MCF 10A (cell line): Measurements from ENCODE around the gene PNMA8A. TPM values are rescaled to one million over a fixed set of nuclear protein-coding genes. Genes with fewer than 3 reads are reported as not detected.
A peak's percentile ranks its signal among the peaks of the same experiment; 100 is the strongest.

Source experiments
- BruUV-seq: library from RNA; stranded (reverse); fragments of 400-500 nt; replicated peaks from 2 replicates; lab custom pipeline; 2021; lab: Mats Ljungman, UMichigan
- CTCF ChIA-PET: fragments of 300-600 bp; sonication (Branson Sonifier 250); formaldehyde crosslinking; extraction: SDS; loops from one replicate; lab custom pipeline; 2021; ENCODE audit warnings: antibody characterized with exemption, inconsistent platforms; lab: Yijun Ruan, JAX
- POLR2A ChIA-PET: fragments of 300-600, 350-650 bp; sonication (Branson Sonifier 250); formaldehyde crosslinking; extraction: SDS; loops from one replicate; lab custom pipeline; 2020; ENCODE audit warnings: antibody characterized with exemption, inconsistent platforms; lab: Yijun Ruan, JAX
- DNase-seq: peaks from one replicate; pipeline ENCODE4 v3.0.0-alpha.2; 2018; ENCODE audit not compliant: unreplicated experiment
- H3K27ac Mint-ChIP-seq: one replicate; pipeline ENCODE4 v1.8.0; 2022; ENCODE audit warnings: mild to moderate bottlenecking, low read depth, mixed read lengths; ENCODE audit not compliant: unreplicated experiment
- H3K27me3 Mint-ChIP-seq: one replicate; pipeline ENCODE4 v1.8.0; 2022; ENCODE audit warnings: mixed read lengths; ENCODE audit not compliant: insufficient read depth, unreplicated experiment
- H3K36me3 Mint-ChIP-seq: one replicate; pipeline ENCODE4 v1.8.0; 2022; ENCODE audit warnings: mild to moderate bottlenecking, moderate library complexity, mixed read lengths; ENCODE audit not compliant: insufficient read depth, unreplicated experiment
- H3K4me1 Mint-ChIP-seq: one replicate; pipeline ENCODE4 v1.8.0; 2022; ENCODE audit warnings: mixed read lengths; ENCODE audit not compliant: insufficient read depth, unreplicated experiment
- H3K4me3 Mint-ChIP-seq: one replicate; pipeline ENCODE4 v1.8.0; 2022; ENCODE audit warnings: mild to moderate bottlenecking, moderate library complexity, mixed read lengths; ENCODE audit not compliant: unreplicated experiment
- H3K9me3 Mint-ChIP-seq: one replicate; pipeline ENCODE4 v1.8.0; 2022; ENCODE audit warnings: mixed read lengths; ENCODE audit not compliant: unreplicated experiment
- CTCF ChIP-seq: fragments of 200-600 bp; IDR thresholded peaks from one replicate; pipeline ENCODE4 v1.8.0; 2022; ENCODE audit warnings: antibody characterized with exemption, mild to moderate bottlenecking; ENCODE audit not compliant: unreplicated experiment
- intact Hi-C: fragments of 100-400 bp; cut with micrococcal nuclease; formaldehyde crosslinking; loops from 2 replicates; pipeline ENCODE4 v1.14.1; 2022
- total RNA-seq: library from RNA; stranded (reverse); gene quantifications from 2 replicates; pipeline ENCODE4 v1.2.3, GENCODE V29; 2022

Gene PNMA8A
- total RNA-seq, 1 experiment from 2014 or later, result 7.6 TPM

- Mint-ChIP-seq H3K4me1 (peaks cover 4% of the 10 kb centered on the region), H3K27me3 (no peaks in the 10 kb centered on the region), H3K36me3 (no peaks in the 10 kb centered on the region), H3K9me3 (no peaks in the 10 kb centered on the region), H3K4me3 (no peak overlapping the region), H3K27ac (peak overlapping the region; percentile 51)
- no TSS peak for BruUV-seq
- ChIA-PET CTCF (interaction anchor here (0.6 to 1.0 kb wide), 7 partner anchors 7 to 64 kb away, joined by 3 to 4 read pairs (median 3); no protein-coding TSS in a partner anchor), POLR2A (interaction anchor here (0.7 to 3.1 kb wide), 4 partner anchors 8 to 171 kb away, joined by 3 to 31 read pairs (median 4); no protein-coding TSS in a partner anchor)
- no peak for DNase-seq
- intact Hi-C loops, result no loop called here
- no peak for TF ChIP-seq CTCF
These were observed 11.3 kb downstream of the PNMA8A start for GRCh38 chr19:46460055-46460454.

- TF ChIP-seq CTCF, result no peak
- no peaks in the 10 kb centered on the region for H3K36me3 Mint-ChIP-seq
- no peak for DNase-seq
- no TSS peak for BruUV-seq
- ChIA-PET CTCF (interaction anchor here (0.6 to 1.0 kb wide), 3 partner anchors 55 to 158 kb away, joined by 3 to 4 read pairs (median 3); no protein-coding TSS in a partner anchor), POLR2A (interaction anchor here (0.6 to 1.7 kb wide), 4 partner anchors 9 to 358 kb away, joined by 3 to 7 read pairs (median 5); no protein-coding TSS in a partner anchor)
- intact Hi-C loops, result no loop called here
- H3K4me3 Mint-ChIP-seq, result no peak overlapping the region
- no peaks in the 10 kb centered on the region for H3K9me3 Mint-ChIP-seq
- no peaks in the 10 kb centered on the region for H3K27me3 Mint-ChIP-seq
- peaks cover 21% of the 10 kb centered on the region for H3K4me1 Mint-ChIP-seq
- H3K27ac Mint-ChIP-seq, result no peak overlapping the region
These were observed 14.4 kb downstream of the PNMA8A start for GRCh38 chr19:46456930-46457329.

GRCh38 chr19:46454244-46454643 lies 17.1 kb downstream of the PNMA8A start:
- H3K27ac Mint-ChIP-seq, result peak overlapping the region; percentile 59
- no peaks in the 10 kb centered on the region for H3K27me3 Mint-ChIP-seq
- no peak overlapping the region for H3K4me3 Mint-ChIP-seq
- peaks cover 33% of the 10 kb centered on the region for H3K4me1 Mint-ChIP-seq
- POLR2A ChIA-PET, result interaction anchor here (0.9 to 2.9 kb wide), 4 partner anchors 12 to 20 kb away, joined by 4 to 17 read pairs (median 7); no protein-coding TSS in a partner anchor
- no peak for TF ChIP-seq CTCF
- no peaks in the 10 kb centered on the region for H3K9me3 Mint-ChIP-seq
- DNase-seq, result no peak
- CTCF ChIA-PET, result interaction anchor here (0.7 kb wide), 1 partner anchor 147 kb away, joined by 3 read pairs; no protein-coding TSS in a partner anchor
- H3K36me3 Mint-ChIP-seq, result no peaks in the 10 kb centered on the region
- BruUV-seq, result no TSS peak
- intact Hi-C loops, result no loop called here

- no peaks in the 10 kb centered on the region for H3K36me3 Mint-ChIP-seq
- ChIA-PET CTCF (interaction anchor here (0.7 kb wide), 2 partner anchors 83 to 148 kb away, joined by 3 to 6 read pairs; no protein-coding TSS in a partner anchor), POLR2A (interaction anchor here (0.7 to 3.3 kb wide), 6 partner anchors 8 to 147 kb away, joined by 3 to 31 read pairs (median 7); partner anchors contain the start of gene CALM3)
- no TSS peak for BruUV-seq
- no peak for TF ChIP-seq CTCF
- intact Hi-C loops, result no loop called here
- peak overlapping the region; percentile 59 for H3K27ac Mint-ChIP-seq
- peak; percentile 46 for DNase-seq
- H3K27me3 Mint-ChIP-seq, result no peaks in the 10 kb centered on the region
- no peak overlapping the region for H3K4me3 Mint-ChIP-seq
- no peaks in the 10 kb centered on the region for H3K9me3 Mint-ChIP-seq
- peaks cover 33% of the 10 kb centered on the region for H3K4me1 Mint-ChIP-seq
These were observed 17.7 kb downstream of the PNMA8A start for GRCh38 chr19:46453661-46454060.
